GM19468 (cell line): ENCODE data around the gene TPSB2.
"Not testable (repeated sequence)": the region's sequence is repeated elsewhere in the genome, so short reads cannot be mapped to it uniquely, and the experiment has no call there.

Source experiments
- ATAC-seq: cut with Tn5 transposase; IDR thresholded peaks from one replicate; pipeline ENCODE4 v1.9.1; 2021; ENCODE audit warnings: mild to moderate bottlenecking, moderate library complexity, moderate number of reproducible peaks; ENCODE audit not compliant: unreplicated experiment; ENCODE audit errors: extremely low read depth

The TPSB2 gene

GRCh38 chr16:1209081-1209480 lies 20.9 kb downstream of the TPSB2 start:
- ATAC-seq = no peak

GRCh38 chr16:1208239-1208830 lies 21.6 kb downstream of the TPSB2 start:
- no peak for ATAC-seq

- no peak for ATAC-seq
Measured at GRCh38 chr16:1206786-1207185, 23.2 kb downstream of the TPSB2 start.

GRCh38 chr16:1206326-1206725 lies 23.7 kb downstream of the TPSB2 start:
- no peak for ATAC-seq

GRCh38 chr16:1204933-1205332 lies 25.1 kb downstream of the TPSB2 start:
- ATAC-seq = no peak

GRCh38 chr16:1202274-1202673 lies 27.7 kb downstream of the TPSB2 start:
- ATAC-seq = no peak

- no peak for ATAC-seq
Measured at GRCh38 chr16:1201444-1201843, 28.5 kb downstream of the TPSB2 start.

- no peak for ATAC-seq
Measured at GRCh38 chr16:1200014-1200627, 29.9 kb downstream of the TPSB2 start.

GRCh38 chr16:1199347-1200013 lies 30.5 kb downstream of the TPSB2 start:
- ATAC-seq = no peak

GRCh38 chr16:1198671-1199346 lies 31.2 kb downstream of the TPSB2 start:
- not testable (repeated sequence) for ATAC-seq

- ATAC-seq = no peak
Measured at GRCh38 chr16:1198194-1198593, 31.8 kb downstream of the TPSB2 start.

- ATAC-seq = no peak
Measured at GRCh38 chr16:1197237-1197866, 32.6 kb downstream of the TPSB2 start.

- no peak for ATAC-seq
Measured at GRCh38 chr16:1196494-1196893, 33.5 kb downstream of the TPSB2 start.

- no peak for ATAC-seq
Measured at GRCh38 chr16:1195393-1195666, 34.7 kb downstream of the TPSB2 start.

GRCh38 chr16:1194665-1195392 lies 35.2 kb downstream of the TPSB2 start:
- no peak for ATAC-seq

GRCh38 chr16:1193825-1194581 lies 36.0 kb downstream of the TPSB2 start:
- ATAC-seq = no peak

GRCh38 chr16:1193143-1193824 lies 36.7 kb downstream of the TPSB2 start:
- ATAC-seq = no peak

GRCh38 chr16:1192384-1193073 lies 37.5 kb downstream of the TPSB2 start:
- no peak for ATAC-seq
